Stimulated activated CD4-positive, alpha-beta T cell treated with anti-CD3 and anti-CD28 coated beads, Interleukin-1b, Interleukin-23, amount 100 ng/mL, for 4 hours (primary cell): ENCODE data around the gene ZNF804A.
"Not testable (repeated sequence)": the region's sequence is repeated elsewhere in the genome, so short reads cannot be mapped to it uniquely, and the experiment has no call there.

Experiments
- DNase-seq, 2 donors: peaks; one replicate each; pipeline ENCODE4 v3.0.0-alpha.2; 2020; ENCODE audit warnings: low read depth in 2 of 2

ZNF804A gene

GRCh38 chr2:184727813-184728212 is 129.5 kb downstream of the ZNF804A start:
- DNase-seq = no peak

- DNase-seq = no peak
These were observed 130.1 kb downstream of the ZNF804A start for GRCh38 chr2:184728411-184728810.

GRCh38 chr2:184729581-184729980 is 131.3 kb downstream of the ZNF804A start:
- DNase-seq = no peak

- DNase-seq = no peak
These were observed 132.0 kb downstream of the ZNF804A start for GRCh38 chr2:184730288-184730687.

- DNase-seq = no peak
These were observed 136.0 kb downstream of the ZNF804A start for GRCh38 chr2:184734338-184734737.

- no peak for DNase-seq
These were observed 137.3 kb downstream of the ZNF804A start for GRCh38 chr2:184735611-184736010.

GRCh38 chr2:184743096-184743495 is 144.8 kb downstream of the ZNF804A start:
- no peak for DNase-seq

- no peak for DNase-seq
These were observed 157.8 kb downstream of the ZNF804A start for GRCh38 chr2:184756161-184756560.

GRCh38 chr2:184756885-184757284 is 158.6 kb downstream of the ZNF804A start:
- DNase-seq = no peak

GRCh38 chr2:184759557-184760255 is 161.4 kb downstream of the ZNF804A start:
- not testable (repeated sequence) for DNase-seq

GRCh38 chr2:184760931-184761330 is 162.6 kb downstream of the ZNF804A start:
- no peak for DNase-seq

- DNase-seq = no peak
These were observed 167.0 kb downstream of the ZNF804A start for GRCh38 chr2:184765112-184765895.

GRCh38 chr2:184767059-184767458 is 168.7 kb downstream of the ZNF804A start:
- no peak for DNase-seq

GRCh38 chr2:184769023-184769422 is 170.7 kb downstream of the ZNF804A start:
- DNase-seq = no peak

GRCh38 chr2:184769686-184770085 is 171.4 kb downstream of the ZNF804A start:
- DNase-seq = no peak

GRCh38 chr2:184779777-184780176 is 181.4 kb downstream of the ZNF804A start:
- no peak for DNase-seq

GRCh38 chr2:184780384-184780783 is 182.1 kb downstream of the ZNF804A start:
- DNase-seq = no peak

GRCh38 chr2:184780944-184781343 is 182.6 kb downstream of the ZNF804A start:
- DNase-seq = no peak

GRCh38 chr2:184783576-184783975 is 185.2 kb downstream of the ZNF804A start:
- DNase-seq = no peak

GRCh38 chr2:184793176-184793575 is 194.8 kb downstream of the ZNF804A start:
- no peak for DNase-seq

GRCh38 chr2:184799379-184799778 is 201.1 kb downstream of the ZNF804A start:
- no peak for DNase-seq

GRCh38 chr2:184814421-184814820 is 216.1 kb downstream of the ZNF804A start:
- DNase-seq = no peak

GRCh38 chr2:184815824-184816223 is 217.5 kb downstream of the ZNF804A start:
- DNase-seq = no peak
